Activated CD4-positive, alpha-beta T cell treated with anti-CD3 and anti-CD28 coated beads, Interleukin-2, amount 50 U/mL, for 48 hours (primary cell): ENCODE measurements around the gene RERE.
"Not testable (repeated sequence)": the region's sequence is repeated elsewhere in the genome, so short reads cannot be mapped to it uniquely, and the experiment has no call there.

Experiments
- DNase-seq, 2 experiments: peaks; one replicate each; pipeline ENCODE4 v3.0.0-alpha.2; 2020

Gene RERE

DNA sequence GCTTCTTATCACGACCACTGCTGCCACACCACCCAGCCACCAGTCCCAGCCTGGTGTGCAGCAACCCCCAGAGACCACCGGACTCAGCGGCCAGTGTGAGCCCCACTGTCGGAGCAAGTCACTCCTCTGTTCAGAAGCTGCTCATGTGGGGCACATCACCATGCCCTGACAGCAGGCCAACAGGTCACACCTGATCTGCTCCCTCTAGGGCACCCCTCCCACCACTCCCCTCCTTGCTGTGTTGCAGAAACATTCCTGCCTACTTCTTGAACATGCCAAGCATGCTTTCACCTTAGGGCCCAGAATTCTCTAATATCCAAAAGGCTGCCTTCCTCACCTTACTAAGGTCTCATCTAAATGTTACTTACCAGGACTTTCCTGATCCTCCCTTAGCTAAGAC, 353.1 kb downstream of the RERE start:
- no peak for DNase-seq

DNA sequence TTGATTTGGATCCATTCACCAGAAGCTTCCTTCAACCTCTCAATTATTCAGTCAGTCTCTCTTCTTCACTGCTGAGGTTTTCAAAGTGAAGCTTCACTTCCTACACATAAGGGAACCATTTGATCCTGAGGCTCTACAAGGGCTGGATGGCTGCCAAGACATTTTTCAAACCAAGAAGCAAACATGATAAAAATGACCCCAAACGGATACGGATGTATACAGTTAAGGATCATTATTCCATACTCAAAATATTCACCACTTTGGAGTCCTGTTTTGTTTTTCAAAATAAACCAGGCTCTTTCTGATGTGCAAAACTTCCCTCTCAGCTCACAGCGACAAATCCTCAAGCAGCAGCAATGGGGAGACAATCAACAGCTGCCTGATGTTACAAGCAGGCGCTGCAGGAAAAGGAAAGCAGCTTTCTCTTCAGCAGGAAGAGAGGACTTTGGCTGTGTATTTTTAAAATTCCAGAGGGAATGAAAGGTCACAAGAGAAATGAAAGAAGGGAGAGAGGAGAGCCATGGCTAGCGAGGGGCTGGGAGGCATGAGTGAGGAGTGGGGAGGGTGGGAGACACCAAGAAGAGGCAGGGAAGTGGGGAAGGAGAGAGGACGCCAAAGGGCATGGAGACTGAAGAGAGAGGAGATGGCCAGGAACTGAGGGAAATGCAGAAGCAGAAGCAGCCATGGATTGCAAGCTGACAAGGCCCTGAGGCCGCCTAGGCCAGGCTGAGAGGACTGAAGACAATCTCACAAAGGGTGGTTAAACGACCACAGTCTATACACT, 354.1 kb downstream of the RERE start:
- DNase-seq, result no peak

DNA sequence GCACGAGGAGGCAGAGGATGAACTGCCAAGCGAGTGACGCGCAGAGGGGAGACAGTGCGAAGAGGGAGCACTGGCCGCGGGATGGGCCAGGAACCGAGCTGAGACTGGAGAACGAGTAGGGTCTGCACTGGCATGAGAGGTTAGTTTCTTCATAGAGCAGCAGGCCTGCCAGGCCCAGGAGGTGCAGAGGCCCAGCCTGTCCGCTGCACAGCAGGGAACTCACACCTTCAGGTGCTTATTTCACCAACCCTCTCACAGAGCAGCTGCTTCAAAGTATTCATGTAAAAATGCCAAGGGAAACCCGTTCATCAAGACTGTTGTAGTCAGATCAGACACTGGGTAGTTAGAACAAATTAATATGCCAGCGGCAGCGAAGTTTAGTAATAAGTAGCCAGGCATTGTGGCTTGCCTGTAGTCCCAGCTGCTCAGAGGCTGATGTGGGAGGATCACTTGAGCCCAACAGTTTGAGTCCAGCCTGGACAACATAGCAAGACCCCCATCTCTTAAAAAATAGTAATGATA, 355.0 kb downstream of the RERE start:
- DNase-seq, result no peak

DNA sequence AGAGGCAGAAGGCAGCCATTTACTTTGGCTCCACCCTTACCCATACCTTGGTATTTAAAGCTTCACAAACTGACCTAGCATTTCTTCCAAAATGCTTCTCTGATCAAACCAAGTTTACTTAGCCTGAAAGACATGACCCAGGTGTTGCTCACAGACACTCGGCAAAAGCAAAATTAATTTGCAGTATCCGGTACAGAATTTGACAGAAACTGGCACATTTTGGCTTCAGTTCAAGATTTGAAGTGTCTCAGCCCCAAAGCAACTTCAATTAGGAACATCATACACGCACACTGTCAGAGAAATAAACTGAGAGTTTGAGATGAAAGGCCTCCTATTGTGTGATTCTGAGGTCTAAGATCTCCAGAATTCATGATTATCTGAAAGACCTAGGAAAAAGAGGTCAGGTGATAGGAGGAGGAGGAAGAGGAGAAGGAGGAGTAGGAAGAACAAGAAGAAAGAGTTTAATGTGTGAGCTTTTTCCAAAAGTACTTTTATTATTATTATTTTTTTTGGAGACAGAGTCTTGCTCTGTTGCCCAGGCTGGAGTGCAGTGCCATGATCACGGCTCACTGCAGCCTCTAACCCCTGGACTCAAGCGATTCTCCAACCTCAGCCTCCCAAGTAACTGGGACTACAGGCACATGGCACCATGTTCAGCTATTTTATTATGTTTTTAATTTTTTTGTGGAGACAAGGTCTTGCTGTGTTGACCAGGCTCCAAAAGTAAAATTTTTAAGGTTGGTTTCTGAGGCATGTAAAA, 355.9 kb downstream of the RERE start:
- DNase-seq, result no peak

DNA sequence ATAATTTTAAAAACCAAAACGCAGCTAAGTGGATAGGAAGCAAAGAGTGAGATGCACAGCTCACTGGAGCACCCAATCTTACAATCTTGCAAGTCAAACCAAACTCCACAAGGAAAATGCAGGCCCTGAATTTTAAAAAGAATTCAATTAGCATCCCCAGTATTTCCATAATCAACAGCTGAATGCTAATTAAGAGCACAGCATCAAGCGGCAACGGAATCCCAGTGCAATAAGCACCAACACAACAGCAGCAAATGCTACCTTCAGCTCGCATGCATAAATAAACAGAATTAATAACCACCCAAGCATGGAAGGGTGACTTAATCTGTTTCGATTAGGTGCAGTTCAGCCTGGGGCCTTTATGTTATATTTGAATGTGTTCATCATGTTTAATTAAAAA, 356.7 kb downstream of the RERE start:
- DNase-seq, result no peak

DNA sequence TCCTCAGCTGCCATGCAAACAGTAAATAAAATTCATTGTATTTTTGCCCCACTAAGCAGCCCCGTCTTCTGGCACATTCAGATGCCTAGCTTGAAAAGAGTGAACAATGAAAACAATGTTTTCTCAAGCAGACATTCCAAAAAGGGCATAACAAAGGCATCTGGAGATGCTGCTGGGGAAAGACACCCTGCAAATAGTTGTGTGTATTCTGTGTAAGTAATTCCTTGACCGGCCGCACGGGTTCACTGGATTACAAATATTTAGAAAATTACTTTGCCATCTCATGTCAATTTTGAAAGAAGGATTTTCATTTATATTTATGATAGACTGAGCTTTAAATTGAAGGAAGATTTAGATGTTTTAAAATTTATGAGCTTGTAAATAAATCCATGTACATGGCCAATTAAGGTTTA, 357.3 kb downstream of the RERE start:
- no peak for DNase-seq

DNA sequence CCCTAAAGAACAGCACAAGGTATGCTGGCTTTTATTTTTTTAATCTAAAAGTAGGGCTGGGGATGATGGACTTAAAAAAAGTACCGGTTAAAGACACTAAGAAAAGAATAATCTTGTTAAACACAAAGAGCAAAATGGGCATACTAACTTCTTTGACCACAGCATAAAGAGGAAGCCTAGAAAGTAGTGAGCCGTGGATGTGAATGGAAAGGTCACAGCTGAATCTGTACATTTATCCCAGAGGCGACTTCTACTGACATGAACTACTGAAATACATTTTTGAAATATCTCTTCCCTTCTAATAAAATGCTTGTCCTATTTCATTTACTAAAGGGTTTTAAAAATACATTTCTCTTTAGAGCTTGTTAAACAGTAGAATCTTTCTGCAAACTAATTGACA, 358.8 kb downstream of the RERE start:
- no peak for DNase-seq

DNA sequence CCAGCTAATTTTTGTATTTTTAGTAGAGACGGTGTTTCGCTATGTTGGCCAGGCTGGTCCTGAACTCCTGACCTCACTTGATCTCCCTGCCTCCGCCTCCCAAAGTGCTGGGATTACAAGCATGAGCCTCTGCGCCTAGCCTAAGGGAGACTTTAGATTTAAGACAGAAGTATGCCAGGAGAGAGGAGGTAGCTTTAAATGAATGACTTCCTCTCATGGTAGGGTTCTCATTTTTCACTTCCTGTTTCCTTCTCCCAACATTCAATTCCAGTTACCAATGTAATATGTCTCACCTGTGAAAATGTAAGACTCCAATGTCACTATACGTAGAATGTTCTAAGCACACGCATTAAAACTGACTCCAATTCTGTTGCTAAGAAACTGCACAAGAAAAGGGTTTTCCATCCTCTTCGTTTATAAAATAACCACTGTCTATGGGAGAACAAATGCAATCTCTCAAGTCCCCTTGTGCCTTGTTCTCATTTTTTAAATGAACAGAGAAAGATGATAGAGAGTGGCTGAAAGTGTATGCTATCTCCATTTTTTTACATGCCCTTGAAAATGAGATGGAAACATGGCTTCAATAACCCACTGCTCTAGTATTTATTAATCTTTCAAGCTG, 359.6 kb downstream of the RERE start:
- DNase-seq, result no peak

DNA sequence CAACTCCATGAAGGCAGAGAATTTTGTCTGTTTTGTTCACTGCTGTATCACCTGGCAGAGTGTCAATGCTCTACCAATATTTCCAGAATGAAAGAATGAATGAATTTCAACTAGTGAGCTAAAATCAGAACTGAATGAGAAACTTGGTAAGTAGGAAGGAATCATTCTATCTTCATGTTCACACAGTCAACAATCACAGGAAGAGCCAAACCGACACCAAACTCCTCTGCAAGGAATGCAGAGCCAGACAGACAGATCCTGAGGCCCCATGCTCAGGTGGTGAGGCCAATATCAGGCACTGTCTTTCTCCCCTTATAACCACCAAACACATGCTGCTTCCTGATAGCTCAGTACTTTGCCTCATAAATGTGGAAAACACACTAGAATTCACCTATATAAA, 360.4 kb downstream of the RERE start:
- DNase-seq, result no peak

DNA sequence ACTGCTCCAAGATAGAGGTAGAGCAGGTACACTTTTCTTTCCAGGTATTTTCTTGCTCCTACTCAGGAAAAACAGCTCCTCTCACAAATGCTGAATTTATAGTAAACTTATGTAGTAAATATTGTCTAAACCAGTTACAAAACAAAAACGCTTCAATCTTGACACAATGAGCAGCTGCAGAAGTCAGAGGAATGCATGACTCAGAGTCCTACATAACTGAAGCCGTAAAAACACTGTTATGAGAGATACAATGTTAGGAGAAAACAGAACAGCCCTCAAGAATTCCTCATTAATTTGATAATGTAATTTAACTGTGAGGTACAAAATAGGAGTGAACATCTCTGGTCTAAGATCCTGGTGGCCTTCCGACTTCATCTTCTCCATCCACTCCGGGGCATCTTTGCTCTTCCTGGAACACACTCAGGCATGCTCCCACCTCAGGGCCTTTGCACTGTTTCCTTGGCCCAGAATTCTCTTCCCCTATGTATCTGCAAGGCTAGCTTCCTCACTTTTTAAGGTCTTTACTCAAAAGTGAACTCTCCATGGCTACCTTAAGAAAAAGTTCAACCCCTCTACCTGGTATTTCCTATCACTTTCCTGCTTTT, 361.0 kb downstream of the RERE start:
- DNase-seq, result no peak

DNA sequence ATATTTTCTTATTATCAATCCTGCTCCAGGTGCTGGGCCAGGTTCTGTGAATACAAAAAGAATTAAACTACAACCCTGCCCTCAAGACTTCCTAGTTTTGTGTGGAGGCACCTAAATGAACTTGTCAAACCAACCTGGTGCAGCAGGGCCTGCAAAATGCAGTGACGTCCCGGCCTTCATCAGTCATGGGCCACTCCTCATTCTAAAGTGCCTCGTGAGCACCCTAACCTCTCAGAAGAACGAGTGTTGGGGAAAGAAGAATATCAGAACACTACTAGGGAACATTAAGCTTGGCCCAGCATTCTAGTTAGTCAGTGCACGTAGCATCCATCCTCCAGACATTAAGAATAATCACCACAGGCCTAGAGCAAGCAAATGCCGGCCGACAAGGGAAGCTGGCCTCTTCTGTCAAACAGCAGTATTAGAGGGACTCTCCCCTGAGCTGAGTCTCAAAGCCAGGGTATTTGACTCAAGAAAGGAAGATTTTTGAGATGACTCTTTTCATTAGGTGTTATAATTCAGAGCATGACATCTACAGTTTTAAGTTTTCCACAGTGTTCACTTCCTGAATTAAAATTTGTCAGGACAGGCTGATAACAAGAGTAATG, 361.6 kb downstream of the RERE start:
- DNase-seq, result no peak

DNA sequence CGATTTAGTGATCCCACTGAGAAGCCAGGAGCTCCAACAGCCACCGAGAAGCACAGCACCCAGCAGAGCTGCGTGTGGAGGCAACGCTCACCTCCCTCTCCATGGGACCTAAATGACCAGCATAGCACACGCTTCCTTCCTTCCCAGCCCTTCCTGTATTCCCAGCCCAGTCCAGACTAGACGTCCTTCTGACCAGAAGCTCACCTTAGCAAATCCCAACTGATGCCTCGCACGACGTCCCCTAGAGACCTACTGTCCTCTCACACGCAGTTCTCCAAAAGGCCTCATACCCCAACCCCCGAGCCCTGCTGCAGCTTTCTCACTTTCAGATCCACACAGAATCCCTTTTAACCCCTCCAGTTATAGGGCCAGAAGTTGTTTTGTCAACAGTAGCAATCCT, 367.1 kb downstream of the RERE start:
- no peak for DNase-seq

DNA sequence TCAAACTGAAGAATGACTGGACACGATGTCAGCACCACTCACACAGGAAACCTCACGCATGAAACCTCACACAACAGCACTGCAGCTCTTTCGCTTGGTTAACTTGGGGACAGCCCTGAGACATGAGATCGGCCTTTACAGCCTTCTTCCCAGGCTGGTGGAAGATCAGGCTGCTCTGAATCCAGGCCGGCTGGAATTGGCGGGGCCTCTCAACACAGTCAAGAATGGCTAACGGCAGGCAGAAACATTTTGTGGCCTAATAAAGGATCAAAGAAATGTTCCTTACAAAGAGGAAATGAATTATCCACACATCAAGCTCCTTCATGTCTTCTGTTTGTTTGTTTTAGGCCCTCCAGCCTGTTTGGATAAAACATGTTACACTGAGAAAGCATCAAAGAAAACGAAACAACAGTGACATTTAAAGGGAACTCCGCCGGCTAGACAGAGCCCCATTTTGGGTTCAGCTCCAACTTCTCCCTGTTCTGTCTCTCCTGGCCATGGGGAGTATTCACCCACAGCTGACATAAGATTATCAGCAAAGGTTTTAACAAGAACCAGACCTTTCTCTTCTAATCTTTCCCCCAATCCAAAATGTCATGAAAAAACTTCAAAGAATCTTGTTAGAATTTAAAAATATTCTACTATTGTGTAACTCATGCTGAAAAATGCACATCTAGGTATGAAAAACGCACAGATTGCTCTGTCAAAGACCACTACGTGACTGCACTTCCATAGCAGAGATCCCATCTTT, 368.4 kb downstream of the RERE start:
- DNase-seq, result no peak

DNA sequence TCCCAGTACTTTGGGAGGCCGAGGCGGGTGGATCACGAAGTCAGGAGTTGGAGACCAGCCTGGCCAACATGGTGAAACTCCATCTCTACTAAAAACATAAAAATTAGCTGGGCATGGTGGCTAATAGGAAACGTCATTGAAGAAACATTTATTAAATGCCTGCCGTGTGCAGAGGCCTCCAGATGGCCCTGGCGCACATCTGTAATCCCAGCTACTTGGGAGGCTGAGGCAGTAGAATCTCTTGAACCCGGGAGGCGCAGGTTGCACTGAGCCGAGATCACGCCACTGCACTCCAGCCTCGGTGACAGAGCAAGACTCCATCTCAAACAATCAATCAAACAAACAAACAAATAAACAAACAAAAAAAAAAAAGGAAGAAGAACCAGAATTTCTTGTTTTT, 368.9 kb downstream of the RERE start:
- DNase-seq, result not testable (repeated sequence)

DNA sequence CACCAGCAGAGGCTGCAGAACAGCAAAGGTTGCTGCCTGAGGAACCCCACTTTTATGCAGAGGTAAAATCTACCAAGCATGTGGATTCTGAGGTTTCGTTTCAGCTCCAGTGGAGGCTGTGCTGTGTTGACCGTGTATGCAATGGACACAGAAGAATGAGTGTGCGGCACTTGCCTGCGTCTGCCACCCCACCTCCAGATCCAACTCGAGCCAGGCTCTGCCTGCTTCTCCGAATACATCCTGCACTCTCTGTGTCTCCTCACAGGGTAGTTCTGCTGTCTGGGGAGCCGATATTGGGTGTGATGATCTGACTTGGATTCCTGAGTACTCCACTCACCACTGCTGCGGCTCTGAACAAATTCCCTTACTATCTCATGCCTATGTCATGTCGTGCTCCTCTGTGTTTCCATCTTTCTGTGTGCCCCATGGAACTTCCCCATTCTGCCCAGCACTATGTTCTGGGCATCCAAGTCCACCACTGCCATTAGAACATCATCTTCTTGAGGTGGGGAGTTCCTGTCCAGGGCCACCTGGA, 369.8 kb downstream of the RERE start:
- DNase-seq, result no peak

DNA sequence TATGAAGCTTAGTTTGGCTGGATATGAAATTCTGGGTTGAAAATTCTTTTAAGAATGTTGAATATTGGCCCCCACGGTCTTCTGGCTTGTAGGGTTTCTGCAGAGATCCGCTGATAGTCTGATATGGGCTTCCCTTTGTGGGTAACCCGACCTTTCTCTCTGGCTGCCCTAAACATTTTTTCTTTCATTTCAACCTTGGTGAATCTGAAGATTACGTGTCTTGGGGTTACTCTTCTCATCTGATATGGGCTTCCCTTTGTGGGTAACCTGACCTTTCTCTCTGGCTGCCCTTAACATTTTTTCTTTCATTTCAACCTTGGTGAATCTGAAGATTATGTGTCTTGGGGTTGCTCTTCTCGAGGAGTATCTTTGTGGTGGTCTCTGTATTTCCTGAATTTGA, 371.3 kb downstream of the RERE start:
- DNase-seq, result not testable (repeated sequence)

DNA sequence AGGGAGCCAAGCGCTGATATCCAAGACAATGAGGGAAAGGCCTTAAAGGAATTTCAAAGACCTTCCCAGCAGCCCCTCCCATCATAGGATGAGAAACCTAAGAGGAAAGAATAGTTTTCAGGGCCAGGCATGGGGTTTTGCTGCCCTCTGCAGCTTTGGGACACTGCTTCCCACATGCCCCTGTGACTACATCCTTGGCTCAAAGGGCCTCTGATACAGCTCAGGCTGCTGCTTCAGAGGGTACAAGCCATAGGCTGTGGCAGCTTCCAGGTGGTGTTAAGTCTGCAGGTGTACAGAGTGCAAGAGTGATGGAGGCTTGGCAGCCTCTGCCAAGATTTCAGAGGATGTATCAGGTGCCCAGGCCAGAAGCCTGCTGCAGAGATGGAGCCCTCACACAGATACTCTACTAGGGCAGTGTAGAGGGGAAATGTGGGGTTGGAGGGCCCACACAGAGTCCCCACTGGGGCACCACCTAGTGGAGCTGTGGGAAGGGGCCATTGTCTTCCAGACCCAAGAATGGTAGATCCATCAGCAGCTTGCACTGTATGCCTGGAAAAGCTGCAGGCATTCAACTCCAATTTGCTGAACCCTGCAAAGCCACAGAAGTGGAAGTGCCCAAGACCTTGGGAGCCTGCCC, 373.8 kb downstream of the RERE start:
- DNase-seq, result no peak

DNA sequence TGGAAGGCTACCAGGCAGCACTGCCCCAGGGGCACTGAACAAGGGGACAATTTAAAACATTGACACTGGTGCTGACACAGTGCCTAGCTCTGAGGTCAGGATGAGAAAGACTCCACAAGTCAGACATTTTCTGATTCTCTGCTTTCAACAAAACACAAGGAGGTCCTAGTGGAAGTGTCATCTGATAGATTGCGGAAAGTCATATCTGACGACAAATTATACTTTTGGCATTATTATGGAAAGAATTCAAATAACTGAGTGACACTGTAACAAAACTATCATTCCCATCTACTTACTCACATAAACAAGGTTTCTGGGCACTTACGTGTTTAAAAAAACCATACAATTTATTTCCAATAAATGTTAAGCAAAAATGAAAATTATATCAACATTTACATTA, 376.0 kb downstream of the RERE start:
- DNase-seq, result no peak

DNA sequence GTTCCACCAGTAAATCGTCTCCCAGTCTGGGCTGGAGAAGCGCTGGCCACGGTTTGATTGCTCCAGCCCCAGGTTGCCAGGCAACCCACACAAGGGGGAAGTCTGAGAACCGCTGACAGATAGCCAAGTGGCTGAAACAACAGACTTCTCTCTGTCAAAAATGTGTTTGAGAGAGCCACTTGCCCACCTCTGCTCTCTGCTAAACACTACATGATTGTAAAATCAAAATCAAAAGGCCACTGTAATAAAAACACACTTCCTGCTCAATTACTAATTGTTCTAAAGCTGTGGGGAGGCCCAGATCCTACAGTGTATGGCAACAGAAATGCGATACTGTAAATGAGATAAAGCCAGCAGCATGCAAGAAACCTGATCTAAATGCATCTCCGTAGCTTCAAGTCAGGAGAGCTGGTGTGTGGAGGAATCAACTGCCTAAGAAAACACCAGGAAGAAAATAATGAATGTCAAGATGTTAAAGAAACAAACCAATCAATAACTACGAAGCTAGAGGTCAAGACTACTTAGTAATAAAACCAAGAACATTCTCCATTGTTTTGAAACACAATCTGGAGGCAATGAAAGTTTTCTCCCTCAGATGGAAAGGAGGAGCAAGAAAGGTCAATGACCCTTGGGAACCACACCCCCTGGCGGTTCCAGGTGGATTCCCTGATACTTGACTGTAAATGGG, 378.3 kb downstream of the RERE start:
- DNase-seq, result no peak

DNA sequence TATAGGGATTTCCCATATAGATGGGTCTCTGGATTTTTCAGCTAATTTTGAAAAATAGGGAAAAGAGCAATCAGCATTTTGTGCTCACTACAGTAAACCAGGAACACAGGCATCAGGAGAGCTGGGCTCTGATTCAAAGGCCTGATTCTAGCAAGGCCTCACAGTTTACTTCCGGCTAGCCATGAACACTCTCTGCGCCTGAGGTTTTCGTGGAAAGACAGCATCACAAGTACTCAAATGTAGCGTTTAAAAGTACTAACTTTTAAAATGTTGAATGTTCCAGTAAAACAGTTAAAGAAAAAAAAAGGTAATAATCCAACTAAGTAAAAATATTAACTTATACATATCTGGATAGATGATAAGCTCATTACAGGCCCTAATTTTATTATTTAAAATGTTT, 379.0 kb downstream of the RERE start:
- no peak for DNase-seq

DNA sequence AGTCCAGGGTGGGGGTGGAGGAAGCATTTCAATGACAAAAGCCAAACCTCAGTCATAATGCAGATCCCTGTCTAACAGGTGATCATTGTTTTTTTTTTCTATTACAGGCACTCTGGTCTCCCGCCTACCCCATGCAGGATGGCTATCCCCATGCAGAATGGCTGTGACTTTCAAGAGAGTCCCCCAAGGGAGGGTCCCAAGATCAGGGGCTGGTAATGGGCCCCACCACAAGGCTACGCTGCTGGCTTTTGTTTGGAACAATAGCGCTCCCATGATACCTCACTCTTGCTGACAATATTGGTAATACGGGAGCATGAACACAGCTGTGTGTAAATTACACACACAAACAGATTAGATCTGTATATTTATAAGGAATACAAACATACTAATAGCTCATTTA, 380.1 kb downstream of the RERE start:
- DNase-seq, result no peak
